PC-9 (cell line): ENCODE data around the gene ITGB6. TPM values are rescaled to one million over a fixed set of nuclear protein-coding genes. Genes with fewer than 3 reads are reported as not detected.

ENCODE experiments used
- BruUV-seq: library from RNA; stranded (reverse); fragments of 400-500 nt; replicated peaks from 2 replicates; lab custom pipeline; 2021; lab: Mats Ljungman, UMichigan
- CTCF ChIA-PET: fragments of 300-600 bp; sonication (Branson Sonifier 250); formaldehyde crosslinking; loops from one replicate; lab custom pipeline; 2022; ENCODE audit warnings: antibody characterized with exemption; lab: Charles Lee
- POLR2A ChIA-PET: fragments of 300-600 bp; sonication (Branson Sonifier 250); formaldehyde crosslinking; loops from one replicate; lab custom pipeline; 2022; ENCODE audit warnings: antibody characterized with exemption; ENCODE audit not compliant: unreplicated experiment; lab: Charles Lee
- DNase-seq, 2 experiments: peaks; one replicate each; pipeline versions ENCODE4 v3.0.0 to v3.0.0-alpha.2; 2015 to 2022; ENCODE audit warnings: mixed read lengths in 1 of 2
- H2AFZ ChIP-seq: fragments of 200-600 bp; sonication (generic); 2 replicates; pipeline ENCODE4 v1.8.1; 2017; ENCODE audit warnings: antibody characterized with exemption
- H3F3A ChIP-seq: fragments of 200-600 bp; sonication (generic); 2 replicates; pipeline ENCODE4 v1.8.1; 2017; ENCODE audit warnings: antibody characterized with exemption, mild to moderate bottlenecking, low read depth; ENCODE audit not compliant: insufficient read depth
- H3K27ac ChIP-seq: fragments of 200-600 bp; sonication (generic); 2 replicates; pipeline ENCODE4 v1.6.1; 2016; ENCODE audit warnings: mixed run types
- H3K27me3 ChIP-seq: fragments of 200-600 bp; sonication (generic); 2 replicates; pipeline ENCODE4 v1.6.1; 2016; ENCODE audit warnings: low read depth, mixed run types; ENCODE audit not compliant: insufficient read depth
- H3K36me3 ChIP-seq: fragments of 200-600 bp; sonication (generic); 2 replicates; pipeline ENCODE4 v1.6.1; 2016; ENCODE audit warnings: low read depth, mixed run types
- H3K4me1 ChIP-seq: fragments of 200-600 bp; sonication (generic); replicated peaks from 2 replicates; pipeline ENCODE4 v1.6.1; 2016; ENCODE audit warnings: mixed run types; ENCODE audit not compliant: insufficient read depth
- H3K4me2 ChIP-seq: fragments of 200-600 bp; sonication (generic); 2 replicates; pipeline ENCODE4 v1.6.1; 2017; ENCODE audit warnings: mixed run types
- H3K4me3 ChIP-seq: fragments of 200-600 bp; sonication (generic); 2 replicates; pipeline ENCODE4 v1.6.1; 2016; ENCODE audit warnings: mixed run types
- H3K79me2 ChIP-seq: fragments of 200-600 bp; sonication (generic); 2 replicates; pipeline ENCODE4 v1.6.1; 2017; ENCODE audit warnings: low read depth, mixed run types
- H3K9me2 ChIP-seq: fragments of 200-600 bp; sonication (generic); 2 replicates; pipeline ENCODE4 v1.8.1; 2017; ENCODE audit warnings: mild to moderate bottlenecking; ENCODE audit not compliant: insufficient read depth
- H3K9me3 ChIP-seq: fragments of 200-600 bp; sonication (generic); 2 replicates; pipeline ENCODE4 v1.8.1; 2016; ENCODE audit warnings: low read depth; ENCODE audit not compliant: insufficient read depth
- H4K20me1 ChIP-seq: fragments of 200-600 bp; sonication (generic); 2 replicates; pipeline ENCODE4 v1.8.1; 2017; ENCODE audit not compliant: insufficient read depth
- CTCF ChIP-seq: fragments of 200-600 bp; sonication (generic); conservative IDR thresholded peaks from 2 replicates; pipeline ENCODE4 v1.6.1; 2017; ENCODE audit warnings: mixed run types, antibody characterized with exemption, mild to moderate bottlenecking, moderate library complexity
- EZH2 ChIP-seq: fragments of 200-600 bp; sonication (generic); IDR thresholded peaks from 2 replicates; pipeline ENCODE4 v1.8.0; 2017; ENCODE audit warnings: antibody characterized with exemption, low read depth
- intact Hi-C: fragments of 100-400 bp; cut with micrococcal nuclease; formaldehyde crosslinking; loops from one replicate; pipeline ENCODE4 v1.10.0; 2022; ENCODE audit not compliant: unreplicated experiment
- total RNA-seq: library from RNA; stranded (reverse); gene quantifications from 2 replicates; pipeline ENCODE4 v1.2.3, GENCODE V29; 2021

ITGB6 gene
- total RNA-seq, 1 experiment from 2014 or later, result 24.3 TPM

- no peak for DNase-seq
- Histone ChIP-seq H3K4me1 (peaks cover 29% of the 10 kb centered on the region), H3K36me3 (no peaks in the 10 kb centered on the region), H3K9me3 (no peaks in the 10 kb centered on the region), H3K27ac (no peak overlapping the region), H3K79me2 (no peaks in the 10 kb centered on the region), H3K4me2 (no peak overlapping the region), H3F3A (peaks cover 13% of the 10 kb centered on the region), H2AFZ (no peak overlapping the region), H4K20me1 (no peaks in the 10 kb centered on the region), H3K27me3 (no peaks in the 10 kb centered on the region), H3K4me3 (no peak overlapping the region), H3K9me2 (no peaks in the 10 kb centered on the region)
- ChIA-PET POLR2A (no interaction called here), CTCF (no interaction called here)
- BruUV-seq, result no TSS peak
- intact Hi-C loops, result no loop called here
- TF ChIP-seq CTCF (no peak), EZH2 (no peak)
These were observed 45.6 kb upstream of the ITGB6 start for GRCh38 chr2:160245614-160246155.

- Histone ChIP-seq H3K4me3 (no peak overlapping the region), H4K20me1 (no peaks in the 10 kb centered on the region), H2AFZ (no peak overlapping the region), H3K79me2 (no peaks in the 10 kb centered on the region), H3K27me3 (no peaks in the 10 kb centered on the region), H3F3A (peaks cover 13% of the 10 kb centered on the region), H3K4me1 (peaks cover 29% of the 10 kb centered on the region), H3K9me2 (no peaks in the 10 kb centered on the region), H3K36me3 (no peaks in the 10 kb centered on the region), H3K4me2 (no peak overlapping the region), H3K27ac (peak overlapping the region; percentile 84; the same call in 1 of the 2 replicates), H3K9me3 (no peaks in the 10 kb centered on the region)
- CTCF ChIA-PET, result no interaction called here
- DNase-seq, result no peak
- TF ChIP-seq CTCF, result no peak
- no peak for TF ChIP-seq EZH2
- no TSS peak for BruUV-seq
- intact Hi-C loops, result loop anchor here (5.0 kb wide), 1 partner anchor 36 kb away; no protein-coding TSS in a partner anchor
- POLR2A ChIA-PET, result interaction anchor here (0.6 kb wide), 1 partner anchor 96 kb away, joined by 3 read pairs; no protein-coding TSS in a partner anchor
These were observed 43.0 kb upstream of the ITGB6 start for GRCh38 chr2:160242893-160243564.

- BruUV-seq, result TSS peak; percentile 98
- Histone ChIP-seq H3K27ac (peak overlapping the region; percentile 84), H3K4me3 (no peak overlapping the region), H3K79me2 (no peaks in the 10 kb centered on the region), H3K4me2 (peak overlapping the region; percentile 46), H3K9me3 (no peaks in the 10 kb centered on the region), H3K36me3 (no peaks in the 10 kb centered on the region), H3K27me3 (no peaks in the 10 kb centered on the region), H3K4me1 (peaks cover 29% of the 10 kb centered on the region), H3K9me2 (no peaks in the 10 kb centered on the region), H2AFZ (0 out of 2 replicates have a peak overlapping the region, but pooled peaks have one; percentile 40), H3F3A (peaks cover 13% of the 10 kb centered on the region), H4K20me1 (no peaks in the 10 kb centered on the region)
- DNase-seq, result peak; percentile 71 to 80
- TF ChIP-seq CTCF (no peak), EZH2 (no peak)
- intact Hi-C loops, result loop anchor here (5.0 kb wide), 1 partner anchor 34 kb away; no protein-coding TSS in a partner anchor
- CTCF ChIA-PET, result no interaction called here
- POLR2A ChIA-PET, result interaction anchor here (0.7 to 0.8 kb wide), 2 partner anchors 12 to 29 kb away, joined by 3 to 10 read pairs; no protein-coding TSS in a partner anchor
These were observed 41.4 kb upstream of the ITGB6 start for GRCh38 chr2:160241251-160242137.
